HG02970 (cell line): ENCODE data around the gene ZNF497.
A peak's percentile ranks its signal among the peaks of the same experiment; 100 is the strongest.
"Not testable (repeated sequence)": the region's sequence is repeated elsewhere in the genome, so short reads cannot be mapped to it uniquely, and the experiment has no call there.

Source experiments
- ATAC-seq: cut with Tn5 transposase; IDR thresholded peaks from one replicate; pipeline ENCODE4 v1.9.1; 2021; ENCODE audit warnings: mild to moderate bottlenecking, moderate library complexity, moderate number of reproducible peaks; ENCODE audit not compliant: unreplicated experiment, low FRiP score

Gene ZNF497

GRCh38 chr19:58319241-58319640, 43.3 kb downstream of the ZNF497 start:
- ATAC-seq, result no peak

DNA sequence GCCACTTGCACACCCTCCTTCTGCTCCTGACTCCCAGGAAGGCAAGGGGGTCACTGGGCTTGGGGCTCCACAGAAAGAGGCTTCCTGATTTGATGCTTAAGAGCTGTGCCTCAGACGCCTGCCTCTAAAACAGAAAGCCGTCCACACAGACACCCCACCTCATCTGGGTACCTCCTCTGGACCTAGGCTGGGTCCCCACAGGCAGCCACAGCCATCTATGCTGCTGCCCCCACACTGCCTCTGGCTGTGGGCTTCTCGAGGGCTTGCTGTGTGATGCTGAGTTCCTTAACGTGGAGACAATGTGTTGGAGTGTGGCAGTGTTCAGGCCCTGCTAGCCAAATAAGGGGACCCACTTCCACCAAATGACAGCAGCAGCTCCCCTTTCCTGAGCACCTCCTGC, 44.3 kb downstream of the ZNF497 start:
- no peak for ATAC-seq

DNA sequence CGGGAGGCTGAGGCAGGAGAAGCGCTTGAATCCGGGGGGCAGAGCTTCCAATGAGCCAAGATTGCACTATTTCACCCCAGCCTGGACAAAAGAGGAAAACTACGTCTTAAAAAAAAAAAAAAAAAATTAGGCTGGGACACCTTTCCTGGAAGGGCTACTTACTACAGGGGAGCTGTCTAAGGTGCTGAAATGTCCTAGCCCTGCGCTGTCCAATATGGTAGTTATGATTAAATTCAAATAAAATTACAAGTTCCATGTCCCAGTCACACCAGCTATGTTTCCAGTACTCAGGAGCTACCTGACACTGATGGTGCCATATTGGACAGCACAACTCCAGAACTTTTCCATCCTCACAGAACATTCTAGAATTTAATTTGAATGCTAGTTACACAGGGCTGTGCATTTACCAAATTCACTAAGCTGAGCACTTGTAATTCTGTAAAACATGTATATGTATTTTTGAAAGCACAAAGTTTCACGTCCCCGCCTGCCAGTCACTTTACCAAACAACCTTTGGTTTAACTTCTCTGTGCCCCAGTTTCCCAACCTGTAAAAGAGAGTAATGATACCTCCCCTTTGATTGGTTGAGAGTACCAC, 45.0 kb downstream of the ZNF497 start:
- no peak for ATAC-seq

DNA sequence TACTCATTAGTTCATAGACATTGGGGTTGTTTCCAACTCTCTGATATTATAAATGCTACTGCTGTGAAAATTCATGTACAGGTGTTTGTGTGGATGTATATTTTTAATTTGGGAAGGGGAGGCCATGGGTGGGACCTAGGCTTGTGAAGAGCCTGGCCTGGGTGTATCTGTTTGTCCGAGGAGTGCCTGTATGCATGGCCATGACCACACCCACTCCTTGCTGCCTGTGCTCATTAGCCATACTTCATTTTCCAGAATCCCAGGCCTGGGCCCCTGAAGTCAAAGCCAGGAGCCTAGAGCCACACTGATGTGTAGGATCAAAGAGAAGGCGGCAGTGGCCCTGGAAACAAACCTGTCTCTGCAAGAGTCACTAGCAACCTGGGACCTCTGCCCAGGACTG, 47.0 kb downstream of the ZNF497 start:
- no peak for ATAC-seq

- ATAC-seq, result no peak
Measured at GRCh38 chr19:58311345-58311865, 51.1 kb downstream of the ZNF497 start.

DNA sequence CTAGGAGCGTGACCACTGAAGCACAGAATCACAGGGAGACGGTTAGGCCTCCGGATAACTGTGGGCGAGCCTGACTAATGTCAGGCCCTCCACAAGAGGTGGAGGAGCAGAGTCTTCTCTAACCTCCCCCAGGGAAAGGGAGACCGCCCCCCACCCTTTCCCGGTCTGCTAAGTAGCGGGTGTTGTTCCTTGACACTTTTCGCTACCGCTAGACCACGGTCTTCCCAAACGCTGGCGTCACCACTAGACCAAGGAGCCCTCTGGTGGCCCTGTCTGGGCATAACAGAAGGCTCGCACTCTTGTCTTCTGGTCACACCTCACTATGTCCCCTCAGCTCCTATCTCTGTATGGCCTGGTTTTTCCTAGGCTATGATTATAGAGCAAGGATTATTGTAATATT, 51.9 kb downstream of the ZNF497 start:
- not testable (repeated sequence) for ATAC-seq

GRCh38 chr19:58307736-58308135, 54.8 kb downstream of the ZNF497 start:
- no peak for ATAC-seq

DNA sequence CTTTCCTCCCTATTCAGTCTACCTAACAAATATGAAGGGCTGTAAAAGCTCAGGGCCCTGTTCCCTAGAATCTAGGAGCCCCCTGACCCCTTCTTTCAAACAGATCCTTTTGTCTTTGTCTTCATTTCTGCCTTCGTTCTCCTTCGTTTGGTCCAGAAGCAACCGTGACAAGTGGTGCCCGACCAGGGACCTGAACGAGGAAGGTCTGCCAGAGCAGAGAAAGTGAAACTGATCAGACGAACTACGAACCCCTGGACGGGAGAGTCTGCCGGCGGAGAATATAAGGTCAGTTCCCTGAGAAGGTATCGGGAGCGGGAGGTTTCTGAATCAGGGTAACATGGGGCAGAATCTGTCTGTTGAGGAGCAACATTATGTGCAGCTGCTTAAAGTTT, 56.6 kb downstream of the ZNF497 start:
- ATAC-seq, result no peak

GRCh38 chr19:58305065-58305931, 57.3 kb downstream of the ZNF497 start, which contains the start of gene ERVK3-1:
ERVK3-1 (plus strand) TSS chr19:58305377; CDS start chr19:58312169, 6,792 bp downstream.
- ATAC-seq, result peak; percentile 96

- ATAC-seq, result peak; percentile 7
Measured at GRCh38 chr19:58304748-58305064, 57.8 kb downstream of the ZNF497 start.
